Adrenal gland (tissue), 12 donors: ENCODE measurements around the gene NPC1L1. TPM values are rescaled to one million over a fixed set of nuclear protein-coding genes. Genes with fewer than 3 reads are reported as not detected.

Experiments used
- DNase-seq, 7 donors: peaks; one replicate each; pipeline ENCODE4 v3.0.0-alpha.2; 2019 to 2020
- H3K27ac ChIP-seq, 5 donors: fragments of 200-600 bp; sonication (generic) in 4 of 5; 1 replicate in 3 of 5; 2 replicates in 2 of 5; pipeline versions ENCODE4 v1.5.1 to v1.8.0; 2016 to 2020; ENCODE audit warnings: mild to moderate bottlenecking in 1 of 5
- H3K27me3 ChIP-seq: fragments of 200-600 bp; 2 replicates; pipeline ENCODE4 v1.8.0; 2021
- H3K36me3 ChIP-seq, 2 donors: fragments of 200-600 bp; replicated peaks in 1 of 2; 1 replicate in 1 of 2; 2 replicates in 1 of 2; pipeline versions ENCODE4 v1.5.1 to v1.8.0; 2018 to 2022
- H3K4me1 ChIP-seq, 2 donors: fragments of 200-600 bp; replicated peaks in 1 of 2; 1 replicate in 1 of 2; 2 replicates in 1 of 2; pipeline versions ENCODE4 v1.5.1 to v1.8.0; 2018 to 2021
- H3K4me3 ChIP-seq, 4 donors: fragments of 200-600 bp; sonication (generic) in 3 of 4; one replicate each; pipeline ENCODE4 v1.5.1; 2016 to 2018
- H3K9me3 ChIP-seq, 3 donors: fragments of 200-600 bp; sonication (generic) in 1 of 3; replicated peaks in 1 of 3; 1 replicate in 2 of 3; 2 replicates in 1 of 3; pipeline versions ENCODE4 v1.5.1 to v1.8.0; 2016 to 2021
- CTCF ChIP-seq, 6 experiments: fragments of 450-650 bp in 4 of 6; fragments of 200-600 bp in 2 of 6; sonication (generic) in 1 of 6; IDR thresholded peaks; 1 replicate in 5 of 6; 2 replicates in 1 of 6; pipeline versions ENCODE4 v1.5.1 to v1.8.0; 2016 to 2021; ENCODE audit warnings: antibody characterized with exemption in 6 of 6, mild to moderate bottlenecking in 2 of 6, moderate library complexity in 1 of 6
- POLR2A ChIP-seq, 2 donors: fragments of 450-650 bp; IDR thresholded peaks; one replicate each; pipeline ENCODE4 v1.6.1; 2017; ENCODE audit warnings: antibody characterized with exemption in 2 of 2, mild to moderate bottlenecking in 2 of 2, moderate library complexity in 1 of 2
- WGBS, 4 donors: extraction: QIAGEN DNeasy Blood & Tissue Kit in 2 of 4; methylation state at CpG; one replicate each; pipeline versions ENCODE4 v1.1.5 to v1.1.7; 2013 to 2017; 5-methylcytosine and 5-hydroxymethylcytosine counted together
- intact Hi-C, 2 donors: fragments of 100-400 bp; cut with DNase I; formaldehyde crosslinking; loops; one replicate each; pipeline versions ENCODE4 v1.14.1 to v1.15.0; 2022 to 2023
- polyA plus RNA-seq, 3 donors: library from polyadenylated mRNA; stranded (reverse); fragments of 200-250 nt in 2 of 3; fragments of 350-450 nt in 1 of 3; fragmentation: Illumina TruSeq in 1 of 3; extraction: RNeasy Lipid Tissue Mini Kit (QIAGEN cat#74804) in 1 of 3; gene quantifications; one replicate each; pipeline ENCODE4 v1.2.3, GENCODE V29; 2013 to 2014
- total RNA-seq, 9 donors: library from RNA; depleted of rRNA in 4 of 9; stranded (reverse); fragments of >200 nt in 4 of 9; fragments of 120-200 nt in 1 of 9; fragmentation: NEBNext Ultra II Directional in 1 of 9; extraction: Animal tissue kit (Norgen Biotek cat#: 25700) in 1 of 9; gene quantifications; one replicate each; pipeline versions ENCODE4 v1.1.0 to v1.2.4, GENCODE V29; 2013 to 2023
- donor health status: healthy with polysubstance abuse.
- donor health status: Bipolar disorder and iron deficiency.
- donor health status: DM: yes; HTN: yes; CAD: no.
- donor health status: DM: no; HTN: no; CAD: no.
- donor health status: DM: no; HTN: no; CAD: no.
- donor health status: DM: yes; HTN: yes; CAD: no.

NPC1L1 gene
- total and polyA plus RNA-seq, 12 donors: under 0.01 to 0.48 (median 0.08) TPM; not detected in 2

GRCh38 chr7:44498230-44498954 is 42.7 kb downstream of the NPC1L1 start:
- intact Hi-C loops: no loop called here
- WGBS, 4 donors: 38 to 53% (median 44%) methylated on average over 4 of the region's 4 CpGs
- DNase-seq: no peak

GRCh38 chr7:44497155-44498027 is 43.7 kb downstream of the NPC1L1 start:
- Histone ChIP-seq H3K36me3 (no peaks in the 10 kb centered on the region), H3K4me3 (no peak overlapping the region), H3K27me3 (no peaks in the 10 kb centered on the region), H3K4me1 (no peaks in the 10 kb centered on the region), H3K27ac (no peak overlapping the region), H3K9me3 (no peaks in the 10 kb centered on the region)
- no peak for DNase-seq
- intact Hi-C loops: no loop called here
- no peak for TF ChIP-seq CTCF (IDR thresholded peaks at IDR 0.05)
- no peak for TF ChIP-seq POLR2A (IDR thresholded peaks at IDR 0.05)
- WGBS, 4 donors: 89 to 93% (median 91%) methylated on average over 4 to 5 of the region's 5 CpGs

More at GRCh38 chr7:44498230-44498954, 42.7 kb downstream of the NPC1L1 start:
- Histone ChIP-seq H3K9me3 (no peaks in the 10 kb centered on the region), H3K27me3 (no peaks in the 10 kb centered on the region), H3K27ac (no peak overlapping the region), H3K36me3 (no peaks in the 10 kb centered on the region), H3K4me1 (no peaks in the 10 kb centered on the region), H3K4me3 (no peak overlapping the region)
- TF ChIP-seq CTCF (IDR thresholded peaks at IDR 0.05): no peak
- no peak for TF ChIP-seq POLR2A (IDR thresholded peaks at IDR 0.05)

DNA sequence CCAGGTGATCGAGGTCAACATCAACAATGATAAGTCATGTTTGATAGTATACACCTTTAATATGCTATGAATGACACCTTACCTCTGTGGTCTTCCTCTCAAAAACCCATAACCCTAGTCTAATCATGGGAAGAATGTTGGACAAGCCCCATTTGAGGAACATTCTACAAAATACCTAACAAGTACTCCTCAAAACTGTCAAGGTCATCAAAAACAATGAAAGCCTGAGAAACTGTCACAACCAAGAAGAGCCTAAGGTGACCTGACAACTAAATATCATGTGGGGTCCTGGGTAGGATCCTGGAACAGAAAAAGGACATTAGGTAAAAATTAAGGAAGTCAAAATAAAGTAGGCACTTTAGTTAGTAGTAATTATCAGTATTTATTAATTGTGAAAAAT is 44.7 kb downstream of the NPC1L1 start:
- no peaks in the 10 kb centered on the region for H3K36me3 ChIP-seq
- no peak for DNase-seq
- TF ChIP-seq POLR2A (IDR thresholded peaks at IDR 0.05) (no peak), CTCF (IDR thresholded peaks at IDR 0.05) (no peak)
- no peak overlapping the region for H3K4me3 ChIP-seq
- 67 to 90% (median 79%) methylated on average over 1 of the region's 1 CpG for WGBS, 4 donors
- H3K27me3 ChIP-seq: no peaks in the 10 kb centered on the region
- no peak overlapping the region for H3K27ac ChIP-seq
- H3K9me3 ChIP-seq: no peaks in the 10 kb centered on the region
- intact Hi-C loops: no loop called here
- H3K4me1 ChIP-seq: peaks cover 0 to under 1% of the 10 kb centered on the region in 2 donors

DNA sequence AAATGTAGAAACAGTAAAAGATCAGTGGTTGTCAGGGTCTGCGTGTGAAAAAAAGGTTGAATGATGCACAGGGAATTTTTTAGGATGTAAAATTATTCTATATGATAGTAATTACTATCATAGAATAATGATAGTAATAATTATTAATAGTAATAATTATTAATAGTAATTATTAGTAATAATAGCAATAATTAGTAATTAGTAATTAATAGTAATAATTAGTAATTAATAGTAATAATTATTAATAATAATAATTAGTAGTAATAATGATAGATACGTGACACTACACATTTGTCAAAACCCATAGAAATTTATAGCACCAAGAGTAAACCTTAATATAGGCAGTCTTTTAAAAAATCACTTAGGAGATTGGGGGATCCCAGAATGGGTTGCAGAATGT is 46.2 kb downstream of the NPC1L1 start:
- 70 to 78% (median 76%) methylated on average over 2 of the region's 2 CpGs for WGBS, 4 donors
- Histone ChIP-seq H3K4me1 (peaks cover 0 to 4% of the 10 kb centered on the region in 2 donors), H3K36me3 (no peaks in the 10 kb centered on the region), H3K4me3 (no peak overlapping the region), H3K9me3 (no peaks in the 10 kb centered on the region), H3K27me3 (no peaks in the 10 kb centered on the region), H3K27ac (no peak overlapping the region)
- TF ChIP-seq POLR2A (IDR thresholded peaks at IDR 0.05) (no peak), CTCF (IDR thresholded peaks at IDR 0.05) (no peak)
- intact Hi-C loops: no loop called here
- no peak for DNase-seq
